GM12891 (cell line): ENCODE results near the gene ARSB.

Experiments
- POLR2A ChIP-seq: IDR thresholded peaks from 2 replicates; pipeline ENCODE4 v1.6.1; 2011; ENCODE audit warnings: low read depth, low read length, control low read depth
- POLR2AphosphoS5 ChIP-seq: IDR thresholded peaks from 2 replicates; pipeline ENCODE4 v1.6.1; 2011; ENCODE audit warnings: low read depth, low read length, control low read depth
- SPI1 ChIP-seq: IDR thresholded peaks from 2 replicates; pipeline ENCODE4 v1.6.1; 2011; ENCODE audit warnings: low read depth, low read length, control low read depth
- TAF1 ChIP-seq: IDR thresholded peaks from 2 replicates; pipeline ENCODE4 v1.6.1; 2011; ENCODE audit warnings: low read depth, low read length, control low read depth

DNA sequence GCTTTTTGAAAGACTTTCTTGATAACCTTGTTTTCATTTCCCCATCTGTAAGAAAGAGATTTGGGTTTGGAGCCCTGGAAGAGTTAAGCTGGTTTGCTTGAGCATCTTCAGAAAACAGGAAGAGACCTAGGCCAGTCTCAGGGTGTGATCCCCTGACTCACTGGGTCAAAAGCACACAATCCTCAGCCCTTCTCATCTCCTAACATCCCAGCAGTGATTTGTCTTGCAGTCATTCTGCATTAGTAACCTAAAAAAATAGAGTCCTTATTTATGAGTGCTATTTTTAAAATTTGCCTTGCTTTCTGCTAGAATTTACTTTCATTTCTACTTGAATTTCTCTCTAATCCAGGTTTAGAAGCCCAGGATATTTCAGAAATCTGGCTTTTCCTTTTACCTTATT is 16.4 kb upstream of the ARSB start:
- TF ChIP-seq POLR2AphosphoS5 (no peak), POLR2A (no peak), TAF1 (no peak), SPI1 (no peak; the same call in 1 of the 2 replicates)
